ENCODE data around the gene ARHGAP6. TPM values are rescaled to one million over a fixed set of nuclear protein-coding genes. Genes with fewer than 3 reads are reported as not detected.

Gene ARHGAP6
- total and polyA plus RNA-seq, 9 of the 15 experiments (the other 6 are each of a cell fraction or from before 2014, with no cell fraction given), result 12.5 to 63.6 (median 41.8) TPM

- TF ChIP-seq PHF20 (IDR thresholded peaks at IDR 0.05; ENCODE audit: partially characterized antibody) (no peak), ZNF592 (IDR thresholded peaks at IDR 0.05) (no peak), THAP12 (CRISPR knock-in tag; IDR thresholded peaks at IDR 0.05) (no peak), HBP1 (CRISPR knock-in tag; IDR thresholded peaks at IDR 0.05) (no peak), NFRKB (IDR thresholded peaks at IDR 0.05; ENCODE audit: low read depth) (no peak)
These were observed 493.8 kb downstream of the ARHGAP6 start (continued) for GRCh38 chrX:11171956-11172355.
